OCI-LY3 (cell line): ENCODE data around the gene PDE10A.

ENCODE experiments used
- H2AFZ ChIP-seq: fragments of 200-600, 300-600 bp; shearing (Covaris generic); 2 replicates; pipeline ENCODE4 v1.6.0; 2014; ENCODE audit warnings: antibody characterized with exemption, low read depth, low read length
- H3K27ac ChIP-seq: fragments of 200-600, 300-600 bp; sonication (generic); 2 replicates; pipeline ENCODE4 v1.5.1; 2014; ENCODE audit warnings: mild to moderate bottlenecking, low read length, moderate library complexity, mixed read lengths
- H3K27me3 ChIP-seq: fragments of 200-600, 300-600 bp; sonication (generic); 2 replicates; pipeline ENCODE4 v1.6.1; 2014; ENCODE audit warnings: low read depth, low read length, mixed read lengths
- H3K36me3 ChIP-seq: fragments of 200-600, 300-600 bp; sonication (generic); replicated peaks from 2 replicates; pipeline ENCODE3; 2014; ENCODE audit warnings: low read depth, low read length, mixed read lengths
- H3K4me1 ChIP-seq: fragments of 300-600, 200-600 bp; sonication (generic); 2 replicates; pipeline ENCODE4 v1.6.1; 2014; ENCODE audit warnings: low read length, mixed read lengths
- H3K4me2 ChIP-seq: fragments of 200-600, 300-600 bp; sonication (generic); 2 replicates; pipeline ENCODE4 v1.6.1; 2014; ENCODE audit warnings: low read length, mixed read lengths
- H3K4me3 ChIP-seq: fragments of 300-600, 200-600 bp; sonication (generic); 2 replicates; pipeline ENCODE4 v1.5.1; 2014; ENCODE audit warnings: antibody characterized with exemption, mild to moderate bottlenecking, low read length, moderate library complexity
- H3K79me2 ChIP-seq: fragments of 300-600, 200-600 bp; shearing (Covaris generic); 2 replicates; pipeline ENCODE4 v1.6.1; 2014; ENCODE audit warnings: mild to moderate bottlenecking, low read length, mixed read lengths
- H3K9ac ChIP-seq: fragments of 300-600, 200-600 bp; shearing (Covaris generic); 2 replicates; pipeline ENCODE4 v1.6.0; 2014; ENCODE audit warnings: mild to moderate bottlenecking, low read length, moderate library complexity
- H3K9me3 ChIP-seq: fragments of 200-600, 300-600 bp; shearing (Covaris generic); 2 replicates; pipeline ENCODE4 v1.6.1; 2014; ENCODE audit warnings: low read length, mixed read lengths; ENCODE audit not compliant: insufficient read depth
- H4K20me1 ChIP-seq: fragments of 200-600, 300-600 bp; sonication (generic); 2 replicates; pipeline ENCODE4 v1.6.1; 2016; ENCODE audit warnings: low read length, mixed read lengths; ENCODE audit not compliant: insufficient read depth
- EZH2phosphoT487 ChIP-seq: fragments of 200-600 bp; shearing (Covaris generic); IDR thresholded peaks from 2 replicates; pipeline ENCODE4 v1.6.1; 2018; ENCODE audit warnings: antibody characterized with exemption, mixed run types, low read depth
- TF ChIP-seq, protein P1 (sequence below): fragments of 200-600, 300-600 bp; sonication (generic); IDR thresholded peaks from 2 replicates; pipeline ENCODE4 v1.5.1; 2014; ENCODE audit warnings: antibody characterized with exemption, low read length, low read depth

The PDE10A gene

DNA sequence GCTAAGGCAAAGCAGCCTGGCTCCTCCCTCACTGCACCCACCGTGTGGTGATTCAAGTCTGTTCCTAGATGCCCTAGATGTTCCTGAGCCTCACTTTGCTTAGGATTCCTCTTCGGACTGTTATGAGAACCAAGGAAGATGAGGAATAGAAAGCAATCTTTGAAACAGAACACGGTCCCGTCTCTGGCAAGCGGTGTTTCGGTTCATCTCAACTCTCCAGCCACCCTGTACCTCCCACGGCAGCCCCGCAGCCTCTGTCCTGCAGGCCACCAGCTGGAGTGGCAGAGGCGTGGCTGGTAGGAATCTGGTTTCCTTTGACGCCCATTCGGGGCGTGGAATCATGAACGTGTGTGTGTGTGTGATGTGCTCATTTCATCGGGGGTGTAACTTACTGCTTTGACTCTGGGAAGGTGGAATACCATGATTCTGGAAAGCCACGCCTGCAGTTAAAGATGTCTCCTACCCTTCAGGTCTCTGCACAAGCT lies 21.3 kb downstream of the PDE10A start:
- H3K79me2 ChIP-seq: no peaks in the 10 kb centered on the region
- H3K4me2 ChIP-seq: no peak overlapping the region
- no peaks in the 10 kb centered on the region for H3K9me3 ChIP-seq
- H3K9ac ChIP-seq: no peak overlapping the region
- H3K27ac ChIP-seq: no peak overlapping the region
- no peaks in the 10 kb centered on the region for H3K4me1 ChIP-seq
- H3K36me3 ChIP-seq: no peaks in the 10 kb centered on the region
- H2AFZ ChIP-seq: no peak overlapping the region
- TF ChIP-seq, protein P1, sequence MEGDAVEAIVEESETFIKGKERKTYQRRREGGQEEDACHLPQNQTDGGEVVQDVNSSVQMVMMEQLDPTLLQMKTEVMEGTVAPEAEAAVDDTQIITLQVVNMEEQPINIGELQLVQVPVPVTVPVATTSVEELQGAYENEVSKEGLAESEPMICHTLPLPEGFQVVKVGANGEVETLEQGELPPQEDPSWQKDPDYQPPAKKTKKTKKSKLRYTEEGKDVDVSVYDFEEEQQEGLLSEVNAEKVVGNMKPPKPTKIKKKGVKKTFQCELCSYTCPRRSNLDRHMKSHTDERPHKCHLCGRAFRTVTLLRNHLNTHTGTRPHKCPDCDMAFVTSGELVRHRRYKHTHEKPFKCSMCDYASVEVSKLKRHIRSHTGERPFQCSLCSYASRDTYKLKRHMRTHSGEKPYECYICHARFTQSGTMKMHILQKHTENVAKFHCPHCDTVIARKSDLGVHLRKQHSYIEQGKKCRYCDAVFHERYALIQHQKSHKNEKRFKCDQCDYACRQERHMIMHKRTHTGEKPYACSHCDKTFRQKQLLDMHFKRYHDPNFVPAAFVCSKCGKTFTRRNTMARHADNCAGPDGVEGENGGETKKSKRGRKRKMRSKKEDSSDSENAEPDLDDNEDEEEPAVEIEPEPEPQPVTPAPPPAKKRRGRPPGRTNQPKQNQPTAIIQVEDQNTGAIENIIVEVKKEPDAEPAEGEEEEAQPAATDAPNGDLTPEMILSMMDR: no peak
- no peak for TF ChIP-seq EZH2phosphoT487
- H3K27me3 ChIP-seq: no peaks in the 10 kb centered on the region
- no peak overlapping the region for H3K4me3 ChIP-seq
- H4K20me1 ChIP-seq: no peaks in the 10 kb centered on the region

DNA sequence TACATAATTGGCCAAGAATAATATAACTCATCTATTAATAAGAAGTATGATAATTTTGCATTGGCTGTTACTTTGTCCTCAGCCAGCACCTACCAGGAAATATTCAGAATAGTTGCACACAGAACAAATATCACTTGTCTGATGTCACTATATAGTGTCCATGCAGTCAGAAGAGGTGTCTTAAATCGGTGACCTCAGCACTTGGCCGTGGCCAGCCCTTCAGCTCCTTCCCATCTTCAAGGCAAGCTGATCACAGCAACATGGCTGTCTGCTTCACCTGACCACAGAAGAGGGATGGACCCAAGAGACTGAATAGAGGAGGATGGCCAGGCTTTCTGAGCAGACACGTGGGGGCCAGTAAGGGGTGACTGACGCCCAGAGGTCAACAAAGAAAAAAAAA lies 22.2 kb downstream of the PDE10A start:
- Histone ChIP-seq H3K27ac (no peak overlapping the region), H3K4me1 (no peaks in the 10 kb centered on the region), H3K79me2 (no peaks in the 10 kb centered on the region), H4K20me1 (no peaks in the 10 kb centered on the region), H3K36me3 (no peaks in the 10 kb centered on the region), H2AFZ (no peak overlapping the region), H3K9me3 (no peaks in the 10 kb centered on the region), H3K9ac (no peak overlapping the region), H3K27me3 (no peaks in the 10 kb centered on the region), H3K4me2 (no peak overlapping the region), H3K4me3 (no peak overlapping the region)
- no peak for TF ChIP-seq EZH2phosphoT487
- TF ChIP-seq, protein P1: no peak

DNA sequence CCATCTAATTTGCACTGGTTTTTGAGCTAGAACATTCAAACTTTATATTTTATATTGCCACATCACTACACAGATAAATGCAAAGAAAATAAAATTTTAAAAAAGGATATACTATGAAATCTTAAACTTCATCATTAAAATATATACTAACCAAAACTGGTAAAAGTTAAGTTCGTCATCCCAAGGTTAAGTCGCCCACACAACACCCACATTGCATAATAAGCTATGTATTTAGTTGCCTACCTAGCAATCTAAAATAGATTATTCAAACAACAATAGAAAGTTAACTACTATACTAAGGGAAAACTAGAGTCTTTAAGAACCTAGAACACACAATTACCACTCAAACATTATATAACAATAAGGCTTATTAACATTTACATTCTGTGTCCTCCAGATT lies 24.5 kb downstream of the PDE10A start:
- TF ChIP-seq, protein P1: no peak
- no peak for TF ChIP-seq EZH2phosphoT487
- Histone ChIP-seq H2AFZ (no peak overlapping the region), H3K27ac (no peak overlapping the region), H3K9me3 (no peaks in the 10 kb centered on the region), H3K4me1 (no peaks in the 10 kb centered on the region), H4K20me1 (no peaks in the 10 kb centered on the region), H3K4me2 (no peak overlapping the region), H3K9ac (no peak overlapping the region), H3K27me3 (no peaks in the 10 kb centered on the region), H3K36me3 (no peaks in the 10 kb centered on the region), H3K4me3 (no peak overlapping the region), H3K79me2 (no peaks in the 10 kb centered on the region)

DNA sequence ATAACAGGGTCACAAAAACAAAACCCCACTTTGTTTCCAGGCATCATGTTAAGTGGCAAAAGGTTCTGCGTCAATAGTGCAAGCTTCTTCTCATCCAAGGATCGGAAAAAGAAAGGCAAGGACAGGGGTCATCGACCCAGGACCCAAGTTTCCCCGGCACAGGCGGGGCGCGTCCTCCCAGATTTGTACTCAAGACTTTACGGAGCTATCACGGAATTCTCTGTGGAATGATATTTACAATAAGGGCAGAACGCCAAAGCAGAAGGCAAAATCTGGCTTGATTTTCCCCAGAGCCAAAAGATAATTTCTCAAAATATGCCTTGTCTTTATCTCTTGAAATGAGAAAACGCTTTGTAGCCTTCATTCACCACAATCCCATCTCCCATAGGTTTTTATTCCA lies 25.5 kb downstream of the PDE10A start:
- no peak for TF ChIP-seq EZH2phosphoT487
- TF ChIP-seq, protein P1: no peak
- Histone ChIP-seq H3K4me2 (no peak overlapping the region), H3K79me2 (no peaks in the 10 kb centered on the region), H4K20me1 (no peaks in the 10 kb centered on the region), H3K4me1 (no peaks in the 10 kb centered on the region), H3K9me3 (no peaks in the 10 kb centered on the region), H3K27ac (no peak overlapping the region), H3K9ac (no peak overlapping the region), H3K27me3 (no peaks in the 10 kb centered on the region), H3K4me3 (no peak overlapping the region), H3K36me3 (no peaks in the 10 kb centered on the region), H2AFZ (no peak overlapping the region)
